Keratinocyte (primary cell): Measurements from ENCODE around the gene NUP107. TPM values are rescaled to one million over a fixed set of nuclear protein-coding genes. Genes with fewer than 3 reads are reported as not detected.

ENCODE experiments used
- DNase-seq: peaks from one replicate; pipeline ENCODE4 v3.0.0-alpha.2; 2011; ENCODE audit warnings: low read depth, missing footprints, low spot score
- FAIRE-seq: peaks from 2 replicates; lab custom pipeline; 2011; peaks lifted over from hg19 to GRCh38; lab: Jason Lieb, UNC
- H2AFZ ChIP-seq: 2 replicates; pipeline ENCODE4 v1.6.0; 2012; ENCODE audit warnings: low read length, control low read depth, inconsistent platforms; ENCODE audit not compliant: control insufficient read depth
- H3K27ac ChIP-seq: 2 replicates; pipeline ENCODE4 v1.5.1; 2011; ENCODE audit warnings: low read length; ENCODE audit not compliant: control insufficient read depth, insufficient read depth
- H3K27me3 ChIP-seq: 3 replicates; pipeline ENCODE4 v1.6.0; 2011; ENCODE audit warnings: low read length; ENCODE audit not compliant: control insufficient read depth, insufficient read depth; ENCODE audit errors: extremely low read depth
- H3K36me3 ChIP-seq, 2 experiments: 2 replicates in 1 of 2; 3 replicates in 1 of 2; pipeline ENCODE4 v1.5.1; 2011; ENCODE audit warnings: low read length in 2 of 2, mild to moderate bottlenecking in 1 of 2; ENCODE audit not compliant: control insufficient read depth in 2 of 2, insufficient read depth in 2 of 2; ENCODE audit errors: extremely low read depth in 1 of 2
- H3K4me1 ChIP-seq: 3 replicates; pipeline ENCODE4 v1.5.1; 2011; ENCODE audit warnings: low read length; ENCODE audit not compliant: control insufficient read depth, insufficient read depth; ENCODE audit errors: extremely low read depth
- H3K4me2 ChIP-seq: 3 replicates; pipeline ENCODE4 v1.6.0; 2011; ENCODE audit warnings: low read depth, low read length; ENCODE audit not compliant: control insufficient read depth, insufficient read depth; ENCODE audit errors: extremely low read depth
- H3K4me3 ChIP-seq, 3 experiments: fragments of 200-600 bp in 1 of 3; sonication (generic) in 1 of 3; 2 replicates in 2 of 3; 3 replicates in 1 of 3; pipeline ENCODE4 v1.5.1; 2011 to 2016; ENCODE audit warnings: low read length in 3 of 3, mild to moderate bottlenecking in 3 of 3, control low read depth in 2 of 3, inconsistent platforms in 1 of 3, low read depth in 1 of 3, mixed read lengths in 1 of 3, mixed run types in 1 of 3, moderate library complexity in 1 of 3; ENCODE audit not compliant: control insufficient read depth in 2 of 3, insufficient read depth in 2 of 3; ENCODE audit errors: extremely low read depth in 1 of 3
- H3K79me2 ChIP-seq: 2 replicates; pipeline ENCODE4 v1.6.0; 2012; ENCODE audit warnings: low read length; ENCODE audit not compliant: control insufficient read depth, insufficient read depth
- H3K9ac ChIP-seq: 3 replicates; pipeline ENCODE4 v1.6.0; 2011; ENCODE audit warnings: low read length; ENCODE audit not compliant: control insufficient read depth, insufficient read depth; ENCODE audit errors: extremely low read depth
- H3K9me1 ChIP-seq: 3 replicates; pipeline ENCODE4 v1.6.0; 2011; ENCODE audit warnings: low read length; ENCODE audit not compliant: control insufficient read depth, insufficient read depth; ENCODE audit errors: extremely low read depth
- H3K9me3 ChIP-seq: 2 replicates; pipeline ENCODE4 v1.5.1; 2012; ENCODE audit warnings: low read depth, low read length; ENCODE audit not compliant: control insufficient read depth
- H4K20me1 ChIP-seq: 3 replicates; pipeline ENCODE4 v1.6.0; 2011; ENCODE audit warnings: low read length; ENCODE audit not compliant: control insufficient read depth, insufficient read depth; ENCODE audit errors: extremely low read depth
- EZH2 ChIP-seq: IDR thresholded peaks from one replicate; pipeline ENCODE4 v1.6.1; 2012; ENCODE audit warnings: inconsistent platforms, mild to moderate bottlenecking, low read length, moderate library complexity
- dilution Hi-C: fragments of 300-500 bp; cut with MboI; formaldehyde crosslinking; loops from one replicate; pipeline ENCODE4 v1.7.0; 2020; ENCODE audit warnings: low sequenced_read_pairs; ENCODE audit not compliant: extremely low pct_ligation_motif_present
- polyA plus RNA-seq, 5 experiments: library from polyadenylated mRNA; depleted of rRNA in 3 of 5; stranded (reverse) in 3 of 5; stranded (forward) in 1 of 5; unstranded in 1 of 5; fragments of >200 nt; gene quantifications; 1 replicate in 1 of 5; 2 replicates in 3 of 5; 3 replicates in 1 of 5; pipeline versions ENCODE4 v1.2.1 to v1.2.3, GENCODE V29; 2011 to 2012; ENCODE audit warnings: missing spikeins in 2 of 5, low read depth in 1 of 5, low replicate concordance in 1 of 5
- TF ChIP-seq, protein P1 (sequence below), 3 experiments: IDR thresholded peaks in 1 of 3; conservative IDR thresholded peaks in 1 of 3; optimal IDR thresholded peaks in 1 of 3; 2 replicates in 2 of 3; 3 replicates in 1 of 3; pipeline versions ENCODE3 to v1.5.1; 2011; ENCODE audit warnings: low read length in 3 of 3, mild to moderate bottlenecking in 3 of 3, moderate library complexity in 2 of 3, control low read depth in 1 of 3, inconsistent platforms in 1 of 3; ENCODE audit not compliant: insufficient read depth in 2 of 3; ENCODE audit errors: extremely low read depth in 1 of 3

The NUP107 gene
- polyA plus RNA-seq, 1 donor (not counting 4 experiments of a cell fraction or from before 2014, with no cell fraction given): 71.7 TPM

DNA sequence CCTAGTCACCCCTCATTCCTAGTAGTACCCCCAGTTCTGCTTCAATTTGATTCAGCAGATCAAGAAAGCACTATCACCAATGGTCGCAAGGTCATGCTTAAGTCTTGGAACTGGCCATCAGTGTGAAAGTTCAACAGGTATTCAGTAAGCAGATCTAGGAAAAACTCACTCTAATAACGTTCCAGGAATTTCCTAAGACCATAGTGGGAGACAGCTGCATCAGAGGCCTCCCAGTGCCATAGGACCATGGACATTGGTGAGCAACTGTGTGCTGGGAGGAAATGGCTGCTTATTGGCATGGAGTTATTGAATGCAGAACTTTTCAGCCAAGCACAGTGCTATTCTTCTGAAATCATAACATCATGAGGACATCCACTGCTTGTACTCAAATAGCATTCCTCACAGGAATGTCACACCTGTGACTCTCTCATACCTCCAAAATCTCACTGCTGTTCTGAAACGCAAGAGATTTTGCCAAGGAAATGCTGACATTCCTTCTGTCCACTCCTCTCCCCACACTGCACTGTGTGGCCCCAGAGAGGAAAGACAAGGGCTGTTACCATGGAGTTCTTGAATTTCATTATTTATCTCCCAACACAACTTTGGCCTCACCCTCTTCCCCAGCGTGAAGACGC, 90.3 kb downstream of the NUP107 start:
- H3K27ac ChIP-seq: no peak overlapping the region
- H2AFZ ChIP-seq: no peak overlapping the region
- TF ChIP-seq, protein P1, sequence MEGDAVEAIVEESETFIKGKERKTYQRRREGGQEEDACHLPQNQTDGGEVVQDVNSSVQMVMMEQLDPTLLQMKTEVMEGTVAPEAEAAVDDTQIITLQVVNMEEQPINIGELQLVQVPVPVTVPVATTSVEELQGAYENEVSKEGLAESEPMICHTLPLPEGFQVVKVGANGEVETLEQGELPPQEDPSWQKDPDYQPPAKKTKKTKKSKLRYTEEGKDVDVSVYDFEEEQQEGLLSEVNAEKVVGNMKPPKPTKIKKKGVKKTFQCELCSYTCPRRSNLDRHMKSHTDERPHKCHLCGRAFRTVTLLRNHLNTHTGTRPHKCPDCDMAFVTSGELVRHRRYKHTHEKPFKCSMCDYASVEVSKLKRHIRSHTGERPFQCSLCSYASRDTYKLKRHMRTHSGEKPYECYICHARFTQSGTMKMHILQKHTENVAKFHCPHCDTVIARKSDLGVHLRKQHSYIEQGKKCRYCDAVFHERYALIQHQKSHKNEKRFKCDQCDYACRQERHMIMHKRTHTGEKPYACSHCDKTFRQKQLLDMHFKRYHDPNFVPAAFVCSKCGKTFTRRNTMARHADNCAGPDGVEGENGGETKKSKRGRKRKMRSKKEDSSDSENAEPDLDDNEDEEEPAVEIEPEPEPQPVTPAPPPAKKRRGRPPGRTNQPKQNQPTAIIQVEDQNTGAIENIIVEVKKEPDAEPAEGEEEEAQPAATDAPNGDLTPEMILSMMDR (optimal IDR thresholded peaks at IDR 0.05 in 1 of 3, IDR thresholded peaks at IDR 0.05 in 1 of 3, conservative IDR thresholded peaks at IDR 0.05 in 1 of 3; ENCODE audit: extremely low read depth in 1 of 3, insufficient read depth in 2 of 3, low read length in 3 of 3): no peak
- no peak for TF ChIP-seq EZH2
- dilution Hi-C loops: no loop called here
- no peaks in the 10 kb centered on the region for H3K36me3 ChIP-seq
- DNase-seq (no peak), FAIRE-seq (no peak)
- peaks cover 12% of the 10 kb centered on the region for H3K4me1 ChIP-seq
- H3K4me2 ChIP-seq: no peak overlapping the region
- no peaks in the 10 kb centered on the region for H3K9me3 ChIP-seq
- no peak overlapping the region for H3K9ac ChIP-seq
- no peaks in the 10 kb centered on the region for H3K9me1 ChIP-seq
- H3K4me3 ChIP-seq: no peak overlapping the region
- no peaks in the 10 kb centered on the region for H3K27me3 ChIP-seq
- no peaks in the 10 kb centered on the region for H4K20me1 ChIP-seq
- no peaks in the 10 kb centered on the region for H3K79me2 ChIP-seq

DNA sequence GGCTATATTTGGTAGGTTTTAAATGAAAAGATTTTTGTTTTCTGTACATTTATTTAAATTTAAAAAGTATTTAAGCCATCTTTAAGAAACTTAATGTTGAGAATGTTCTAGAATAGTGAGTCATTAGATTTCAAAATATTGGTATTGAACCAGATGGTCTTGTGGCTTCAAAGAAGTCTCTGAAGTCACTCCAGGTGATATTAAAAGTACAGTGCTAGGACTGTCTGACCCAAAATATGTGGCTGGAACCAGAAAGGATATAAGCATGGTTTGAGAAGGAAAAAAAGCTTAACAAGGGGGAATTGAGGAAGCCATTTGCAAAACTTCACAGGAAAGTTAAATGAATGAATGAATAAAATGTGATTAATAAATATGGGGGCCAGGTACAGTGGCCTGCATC, 92.5 kb downstream of the NUP107 start:
- H3K27me3 ChIP-seq: no peaks in the 10 kb centered on the region
- no peaks in the 10 kb centered on the region for H3K36me3 ChIP-seq
- H3K4me2 ChIP-seq: no peak overlapping the region
- no peaks in the 10 kb centered on the region for H3K79me2 ChIP-seq
- dilution Hi-C loops: no loop called here
- H3K4me3 ChIP-seq: no peak overlapping the region
- H3K4me1 ChIP-seq: peaks cover 12% of the 10 kb centered on the region
- FAIRE-seq: no peak
- H3K9me1 ChIP-seq: no peaks in the 10 kb centered on the region
- no peak overlapping the region for H2AFZ ChIP-seq
- DNase-seq: no peak
- H4K20me1 ChIP-seq: no peaks in the 10 kb centered on the region
- no peak overlapping the region for H3K27ac ChIP-seq
- no peaks in the 10 kb centered on the region for H3K9me3 ChIP-seq
- TF ChIP-seq EZH2: no peak
- TF ChIP-seq, protein P1 (optimal IDR thresholded peaks at IDR 0.05 in 1 of 3, IDR thresholded peaks at IDR 0.05 in 1 of 3, conservative IDR thresholded peaks at IDR 0.05 in 1 of 3; ENCODE audit: extremely low read depth in 1 of 3, insufficient read depth in 2 of 3, low read length in 3 of 3): no peak
- H3K9ac ChIP-seq: no peak overlapping the region
